ACHN (cell line): ENCODE results near the gene TIAM1.

Experiments used
- DNase-seq: peaks from one replicate; pipeline ENCODE4 v3.0.0-alpha.2; 2015
- in situ Hi-C: cut with HindIII; loops from 2 replicates; pipeline ENCODE4 v1.10.0; 2017; ENCODE audit warnings: low sequenced_read_pairs, low pct_ligation_motif_present, low pct_unique_long_range_greater_than_20kb

TIAM1 gene

DNA sequence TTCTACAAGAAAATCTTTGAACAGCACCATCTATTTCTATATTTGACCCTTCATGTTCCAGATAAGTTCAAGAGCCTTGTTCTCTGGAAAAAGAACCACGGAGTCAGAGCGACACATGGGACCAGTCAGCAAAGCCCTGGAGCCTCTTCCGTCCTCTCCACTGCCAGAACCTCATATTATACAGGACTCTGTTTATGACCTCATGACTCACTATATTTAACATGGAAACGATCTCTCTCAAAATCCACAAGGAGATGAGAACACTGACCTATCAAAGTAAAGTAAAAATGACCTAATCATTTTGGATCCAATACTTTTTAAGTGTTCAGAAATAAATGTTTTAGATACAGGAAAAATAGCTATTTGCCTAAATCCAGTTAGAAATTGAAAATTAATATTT lies 181.2 kb downstream of the TIAM1 start:
- in situ Hi-C loops = no loop called here
- DNase-seq = no peak

DNA sequence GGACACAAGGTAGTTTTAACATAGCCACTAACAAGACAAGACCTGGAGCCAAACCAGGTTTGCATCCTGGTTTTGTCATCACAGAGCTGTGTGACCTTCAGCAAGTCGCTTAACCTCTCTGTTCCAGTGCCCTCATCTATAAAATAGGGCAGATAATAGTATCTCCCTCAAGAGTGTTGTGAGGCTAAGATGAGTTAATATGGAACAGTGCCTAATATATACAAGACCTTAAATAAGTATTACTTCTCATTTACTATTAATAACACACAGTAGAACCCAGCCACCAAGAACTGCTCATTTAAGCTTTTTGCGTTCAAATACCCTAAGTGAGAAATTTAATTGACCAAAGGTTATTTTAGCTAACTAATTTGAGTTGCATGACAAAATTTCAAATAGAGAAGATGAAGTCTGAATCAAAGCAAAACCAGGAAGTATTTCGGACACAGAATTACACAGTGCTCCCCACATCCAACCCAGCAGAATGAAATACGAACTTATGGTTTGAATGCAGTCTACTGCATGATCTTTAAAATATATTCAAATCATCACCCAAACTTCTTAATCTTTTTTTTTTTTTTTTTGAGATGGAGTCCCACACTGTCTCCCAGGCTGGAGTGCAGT lies 181.9 kb downstream of the TIAM1 start:
- in situ Hi-C loops = no loop called here
- DNase-seq = no peak

DNA sequence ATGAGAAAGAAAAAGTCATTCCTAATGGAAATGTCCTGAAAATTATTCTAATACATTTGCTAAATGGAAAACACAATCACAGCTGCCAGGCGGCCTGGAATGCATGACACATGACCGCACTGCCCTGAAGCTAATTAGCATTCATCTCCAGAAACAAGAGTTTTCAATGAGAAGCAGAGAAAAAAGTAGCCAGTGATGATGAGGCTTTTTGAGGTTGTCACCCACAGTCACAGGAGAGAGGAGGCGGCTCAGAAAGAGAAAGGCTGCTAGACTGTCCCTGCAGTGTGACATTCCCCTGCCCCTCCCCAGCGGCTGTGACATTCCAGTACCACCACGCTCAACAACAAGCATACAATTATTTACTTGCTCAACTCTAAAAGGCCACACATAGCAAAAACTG lies 182.9 kb downstream of the TIAM1 start:
- in situ Hi-C loops = no loop called here
- DNase-seq = no peak

- in situ Hi-C loops = no loop called here
- DNase-seq = no peak
Observed at GRCh38 chr21:31159808-31160207, 184.3 kb downstream of the TIAM1 start.

DNA sequence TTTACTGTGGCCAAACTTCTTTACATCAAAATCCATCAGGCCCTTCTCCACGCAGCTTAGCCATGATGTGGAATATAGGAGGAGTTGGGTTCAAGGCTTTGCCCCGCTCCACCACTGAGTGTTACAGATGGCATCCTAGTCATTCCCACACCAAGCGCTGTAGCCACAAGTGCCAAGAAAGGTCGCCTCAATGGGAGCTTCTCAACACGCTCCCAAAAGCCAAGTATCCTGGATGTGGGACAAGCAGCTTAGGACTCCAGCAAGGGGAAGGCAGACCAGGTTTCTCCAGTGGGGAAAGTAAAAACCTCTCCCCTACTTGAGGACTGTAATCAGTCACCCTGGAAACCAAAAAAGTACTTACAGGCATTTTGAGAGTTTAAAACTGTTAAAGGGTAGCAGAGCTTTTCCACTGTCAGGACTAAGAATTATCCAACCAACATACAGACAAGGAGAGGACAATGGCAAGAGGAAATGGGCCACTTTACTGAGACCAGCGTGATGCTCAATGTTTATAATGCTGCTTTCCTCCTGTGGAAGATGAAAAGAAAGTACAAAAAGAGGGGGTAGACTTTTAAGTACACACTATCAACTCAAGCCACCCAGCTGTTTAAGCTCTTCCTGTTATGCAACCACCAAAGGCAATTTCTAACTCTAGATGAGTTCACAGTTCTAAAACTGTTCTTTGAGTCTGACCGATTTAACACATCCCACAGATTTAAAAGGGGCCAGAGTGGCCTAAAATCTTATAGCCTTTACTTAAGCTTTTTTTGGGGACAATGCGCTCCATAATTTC lies 185.1 kb downstream of the TIAM1 start:
- in situ Hi-C loops = no loop called here
- no peak for DNase-seq

GRCh38 chr21:31157756-31158155 lies 186.3 kb downstream of the TIAM1 start:
- DNase-seq = no peak
- in situ Hi-C loops = no loop called here

DNA sequence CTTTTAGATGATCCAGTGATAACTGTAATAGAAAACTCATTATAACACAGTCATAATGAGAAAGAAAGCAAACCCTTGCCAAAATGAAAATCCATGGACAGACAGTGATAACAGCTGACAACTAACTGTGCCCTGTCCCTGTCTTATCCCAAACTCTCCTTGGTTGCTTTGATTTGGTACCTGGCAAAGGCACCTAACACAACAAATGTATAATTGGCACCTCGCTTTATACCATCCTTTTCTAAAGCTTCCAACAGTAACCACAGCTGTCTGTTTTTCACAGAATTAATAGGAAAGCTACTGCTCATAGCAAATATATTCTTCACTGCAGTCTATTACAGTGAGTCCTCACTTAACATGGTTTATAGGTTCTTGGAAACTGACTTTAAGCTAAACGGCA lies 187.4 kb downstream of the TIAM1 start:
- in situ Hi-C loops = no loop called here
- no peak for DNase-seq

DNA sequence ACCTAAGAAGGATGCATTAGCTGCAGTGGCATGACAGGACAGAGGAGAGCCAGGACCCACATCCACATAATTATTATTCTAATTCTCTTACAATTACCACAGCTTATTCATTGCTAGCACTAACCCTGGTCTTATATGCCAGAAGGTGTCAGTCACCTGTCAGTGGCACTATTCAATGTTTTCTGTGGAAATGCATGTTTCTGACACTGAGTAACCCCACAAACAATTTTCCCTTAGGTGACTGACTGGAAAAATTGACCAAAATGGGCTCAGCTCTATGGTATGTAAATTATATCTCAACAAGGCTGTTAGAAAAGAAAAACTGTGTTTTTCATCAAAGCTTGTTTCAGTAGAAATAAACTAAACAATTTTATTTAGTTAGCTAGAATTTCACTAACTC lies 187.9 kb downstream of the TIAM1 start:
- in situ Hi-C loops = no loop called here
- DNase-seq = no peak

DNA sequence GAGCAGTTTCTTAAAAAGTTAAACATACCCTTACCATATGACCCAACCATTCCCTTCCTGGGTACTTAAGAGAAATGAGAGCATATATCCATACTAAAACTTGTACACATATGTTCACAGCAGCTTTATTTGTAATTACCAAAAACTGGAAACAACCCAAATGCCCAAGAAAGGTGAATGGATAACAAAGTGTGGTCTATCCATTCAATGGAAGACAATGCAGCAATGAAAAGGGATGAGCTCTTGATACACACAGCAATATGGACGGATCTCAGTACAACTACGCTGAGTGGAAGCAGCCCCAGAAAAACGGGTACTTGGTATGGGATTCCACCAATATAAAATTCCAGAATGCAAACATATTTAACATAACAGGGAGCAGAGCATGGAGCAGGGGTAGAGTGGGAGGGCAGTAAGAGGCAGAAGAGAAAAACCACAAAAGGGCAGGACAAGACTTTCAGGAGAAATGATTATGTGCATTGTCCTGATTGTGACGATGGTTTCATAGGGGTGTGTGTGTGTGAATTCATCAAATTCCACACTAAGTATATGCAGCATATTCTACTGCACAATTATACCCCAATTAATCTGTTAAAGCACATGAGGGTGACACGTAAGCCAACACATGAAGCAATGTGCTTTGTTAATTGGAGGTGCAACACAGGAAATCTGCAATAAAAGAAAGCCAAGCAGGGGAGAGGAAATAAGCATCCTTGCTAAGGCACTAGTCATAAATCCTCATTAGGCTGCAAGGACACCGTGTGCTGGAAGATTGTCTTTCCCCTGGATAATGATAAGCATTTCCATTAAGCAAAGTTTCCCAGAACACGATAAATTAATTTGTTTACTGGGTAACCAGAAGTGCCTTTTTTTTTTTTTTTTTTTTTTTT lies 192.7 kb downstream of the TIAM1 start:
- in situ Hi-C loops = no loop called here
- DNase-seq = no peak

DNA sequence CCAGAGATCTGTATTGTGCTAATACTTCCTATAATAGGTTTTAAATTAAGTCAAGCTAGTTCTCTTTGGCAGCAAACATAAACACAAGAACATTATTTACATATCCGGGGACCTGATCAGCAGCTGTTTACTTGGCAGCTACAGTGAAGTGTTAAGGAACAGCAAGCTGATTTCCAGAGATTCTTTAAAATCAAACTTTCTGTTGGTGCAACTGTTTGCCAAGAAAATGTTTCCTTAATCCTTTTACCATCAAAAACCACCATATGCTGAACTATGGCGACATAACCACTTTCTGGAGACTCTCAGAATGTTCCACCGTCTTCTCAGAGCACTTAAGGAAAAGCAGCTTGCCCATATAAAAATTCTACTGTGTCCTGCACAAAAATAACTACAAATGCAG lies 198.8 kb downstream of the TIAM1 start:
- no peak for DNase-seq
- in situ Hi-C loops = no loop called here

DNA sequence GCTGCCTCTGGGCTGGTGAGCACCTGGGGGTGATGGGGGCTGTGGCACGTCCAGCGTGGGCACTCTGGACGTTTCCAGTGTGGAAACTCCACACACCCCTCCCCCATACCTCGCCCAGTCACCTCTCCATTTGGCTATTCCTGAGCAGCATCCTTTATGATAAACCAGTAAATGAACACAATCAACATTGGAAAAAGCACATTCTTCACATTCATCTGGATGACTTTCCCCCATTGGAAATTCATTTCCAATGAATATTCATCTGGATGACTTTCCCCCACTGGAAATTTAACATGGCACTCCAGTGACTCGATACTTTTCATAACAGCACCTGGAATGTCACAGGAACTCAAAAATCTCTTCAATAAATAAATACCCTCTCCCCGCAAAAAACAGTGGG lies 201.0 kb downstream of the TIAM1 start:
- no peak for DNase-seq
- in situ Hi-C loops = no loop called here

- DNase-seq = peak; percentile 13
- in situ Hi-C loops = no loop called here
Observed at GRCh38 chr21:31142600-31142999, 201.5 kb downstream of the TIAM1 start.

DNA sequence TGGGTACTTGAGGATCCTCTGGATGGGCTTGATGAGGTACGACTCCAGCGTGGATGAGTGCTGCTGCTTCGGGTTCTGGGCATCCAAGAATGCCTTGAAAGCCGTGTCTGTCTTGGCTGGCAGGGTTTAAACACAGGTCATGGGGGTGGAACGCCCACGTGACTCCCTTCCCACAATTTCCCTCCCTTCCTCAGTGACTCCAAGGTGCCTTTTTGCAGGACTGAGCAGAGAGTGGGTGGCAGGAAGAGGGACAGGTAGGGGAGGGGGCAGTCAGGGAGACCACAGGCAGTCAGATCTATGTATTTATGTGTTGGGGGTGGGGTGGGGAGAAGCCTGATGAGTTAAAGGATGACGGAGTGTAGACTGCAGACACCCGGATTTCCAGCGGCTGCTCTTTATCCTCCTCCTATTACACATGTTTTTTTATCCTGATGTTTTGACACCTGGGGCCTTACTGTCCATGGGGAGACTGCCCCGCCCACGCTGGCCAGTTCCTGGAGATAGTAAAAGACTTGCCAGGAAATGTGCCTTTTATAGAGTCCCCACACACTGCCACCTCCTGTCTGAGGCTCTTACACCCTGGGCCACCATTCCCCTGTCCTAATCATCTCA lies 202.6 kb downstream of the TIAM1 start:
- in situ Hi-C loops = no loop called here
- DNase-seq = no peak

- no peak for DNase-seq
- in situ Hi-C loops = no loop called here
Observed at GRCh38 chr21:31140676-31141075, 203.4 kb downstream of the TIAM1 start.

DNA sequence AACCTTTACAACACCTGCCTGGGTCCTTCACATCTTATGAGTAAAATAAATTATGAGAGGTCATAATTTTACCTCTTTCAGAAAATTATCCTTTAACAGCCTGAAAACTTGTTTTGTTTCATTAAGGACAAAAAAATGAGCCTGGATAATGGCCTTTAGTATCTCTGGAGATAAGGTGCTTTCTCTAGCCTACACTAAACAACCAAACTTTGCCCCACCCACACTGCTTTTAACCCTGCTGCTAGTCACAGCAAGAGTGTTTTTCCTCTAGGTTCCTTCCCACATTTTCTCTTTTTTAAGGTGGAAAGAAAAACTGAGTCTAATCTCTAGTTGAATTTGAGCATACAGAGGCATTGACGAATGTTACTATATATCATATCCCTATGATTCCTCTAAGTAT lies 204.0 kb downstream of the TIAM1 start:
- DNase-seq = no peak
- in situ Hi-C loops = no loop called here

DNA sequence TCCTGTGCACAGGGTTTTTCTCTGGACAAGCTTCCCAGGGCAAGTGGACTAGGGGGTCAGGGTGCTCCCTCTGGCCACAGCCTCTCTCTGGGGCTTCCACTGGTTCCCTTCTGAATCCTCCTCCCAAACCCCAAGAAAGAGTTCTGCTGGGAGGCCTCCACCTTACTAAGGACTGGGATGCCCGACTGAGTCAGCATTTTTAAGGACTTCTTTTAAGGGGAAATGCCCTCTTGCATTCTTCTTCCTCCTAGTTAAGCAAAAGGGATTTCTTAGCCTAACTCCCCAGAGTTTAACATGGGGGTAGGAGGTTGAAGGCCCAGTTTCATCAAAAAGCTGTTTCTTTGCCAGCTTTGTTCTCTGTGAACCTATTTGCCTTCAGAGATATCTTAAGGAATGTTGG lies 206.1 kb downstream of the TIAM1 start:
- DNase-seq = no peak
- in situ Hi-C loops = no loop called here

DNA sequence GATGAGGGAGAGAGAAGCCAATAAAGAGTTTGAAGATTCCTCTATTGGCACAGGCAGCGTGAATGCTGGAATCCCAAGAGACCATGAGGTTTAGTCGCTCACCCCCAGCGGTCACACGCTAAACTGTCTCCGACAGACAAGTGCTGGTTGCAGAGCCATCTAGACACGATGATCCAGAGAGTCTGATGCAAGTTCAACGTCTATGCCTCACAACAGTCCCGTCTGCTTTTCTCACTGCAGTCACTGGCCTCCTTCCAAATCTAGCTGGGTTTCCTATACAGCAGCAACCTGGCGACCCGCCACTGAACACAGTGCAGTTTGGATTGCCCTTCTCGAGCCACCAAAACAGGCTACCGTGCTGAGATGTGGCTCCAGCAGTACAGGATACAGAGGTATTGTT lies 207.2 kb downstream of the TIAM1 start:
- in situ Hi-C loops = no loop called here
- no peak for DNase-seq

DNA sequence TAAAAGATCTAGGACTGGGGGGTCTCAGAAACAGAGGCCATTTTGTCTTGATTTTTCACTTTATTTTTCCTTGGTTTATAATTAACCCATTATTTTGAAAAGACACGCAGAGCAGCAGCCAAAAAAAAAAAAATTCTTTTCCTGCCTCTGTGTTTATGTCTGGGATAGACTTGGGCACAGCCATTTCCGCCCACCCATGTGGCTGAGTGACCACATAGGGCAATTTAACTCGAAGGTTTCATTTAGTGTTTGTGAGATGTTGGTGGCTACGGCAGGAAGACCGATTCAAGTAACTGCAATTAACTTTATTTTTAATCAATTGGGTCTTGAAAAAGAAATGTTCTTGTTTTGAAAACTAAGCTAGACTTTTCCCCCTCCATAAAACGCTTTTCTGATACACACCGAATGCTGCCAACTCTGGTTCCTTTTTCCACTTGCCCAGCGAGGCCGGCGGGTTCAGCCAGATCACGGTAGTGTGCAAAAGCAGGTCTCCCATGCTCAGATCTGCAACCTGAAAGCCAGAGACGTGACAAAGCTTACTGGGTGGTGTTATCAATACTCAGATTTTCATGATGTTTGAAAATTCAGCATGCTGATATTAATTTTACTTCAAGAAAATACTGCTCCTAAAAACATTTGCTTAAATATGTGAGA lies 208.4 kb downstream of the TIAM1 start:
- DNase-seq = no peak
- in situ Hi-C loops = no loop called here
